Choroid plexus epithelial cell (primary cell): Measurements from ENCODE around the gene TNFSF4.

ENCODE experiments used
- DNase-seq: peaks from one replicate; pipeline ENCODE4 v3.0.0-alpha.2; 2010; ENCODE audit warnings: low read depth
- H3K4me3 ChIP-seq: 2 replicates; pipeline ENCODE4 v1.5.1; 2011; ENCODE audit warnings: low read depth, mild to moderate bottlenecking, control low read depth, low read length, moderate library complexity
- TF ChIP-seq, protein P1 (sequence below): conservative IDR thresholded peaks from 2 replicates; pipeline ENCODE4 v1.5.1; 2011; ENCODE audit warnings: low read depth, mild to moderate bottlenecking, control low read depth, inconsistent platforms, low read length, moderate library complexity

Gene TNFSF4

DNA sequence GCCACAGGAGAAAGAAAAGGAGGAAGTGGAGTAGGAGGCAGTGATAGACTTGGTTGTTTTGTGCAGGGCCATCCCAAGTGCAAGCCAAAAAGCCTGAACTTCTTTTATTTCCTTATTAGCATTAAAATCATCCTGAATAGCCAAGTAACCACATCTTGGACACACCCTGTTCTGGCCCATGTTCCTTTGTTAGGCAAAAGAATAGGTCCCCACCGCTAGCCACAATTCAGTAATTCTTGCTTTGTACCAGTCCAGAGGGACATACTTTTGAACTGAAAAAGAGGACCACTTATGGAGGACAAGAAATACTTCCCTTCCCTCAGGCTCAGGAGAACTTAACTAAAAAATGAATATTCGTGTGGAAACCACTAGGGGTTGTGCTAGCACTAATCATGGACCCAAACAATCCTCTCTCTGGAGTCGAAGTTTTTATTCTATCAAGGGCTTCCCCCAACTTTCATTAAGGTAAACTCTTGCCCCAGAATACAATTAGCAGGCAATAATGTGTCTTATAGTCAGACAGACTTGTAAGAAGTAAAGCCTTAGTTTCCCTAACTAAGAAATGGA is 19.4 kb downstream of the TNFSF4 start:
- TF ChIP-seq, protein P1, sequence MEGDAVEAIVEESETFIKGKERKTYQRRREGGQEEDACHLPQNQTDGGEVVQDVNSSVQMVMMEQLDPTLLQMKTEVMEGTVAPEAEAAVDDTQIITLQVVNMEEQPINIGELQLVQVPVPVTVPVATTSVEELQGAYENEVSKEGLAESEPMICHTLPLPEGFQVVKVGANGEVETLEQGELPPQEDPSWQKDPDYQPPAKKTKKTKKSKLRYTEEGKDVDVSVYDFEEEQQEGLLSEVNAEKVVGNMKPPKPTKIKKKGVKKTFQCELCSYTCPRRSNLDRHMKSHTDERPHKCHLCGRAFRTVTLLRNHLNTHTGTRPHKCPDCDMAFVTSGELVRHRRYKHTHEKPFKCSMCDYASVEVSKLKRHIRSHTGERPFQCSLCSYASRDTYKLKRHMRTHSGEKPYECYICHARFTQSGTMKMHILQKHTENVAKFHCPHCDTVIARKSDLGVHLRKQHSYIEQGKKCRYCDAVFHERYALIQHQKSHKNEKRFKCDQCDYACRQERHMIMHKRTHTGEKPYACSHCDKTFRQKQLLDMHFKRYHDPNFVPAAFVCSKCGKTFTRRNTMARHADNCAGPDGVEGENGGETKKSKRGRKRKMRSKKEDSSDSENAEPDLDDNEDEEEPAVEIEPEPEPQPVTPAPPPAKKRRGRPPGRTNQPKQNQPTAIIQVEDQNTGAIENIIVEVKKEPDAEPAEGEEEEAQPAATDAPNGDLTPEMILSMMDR, result no peak
- H3K4me3 ChIP-seq, result no peak overlapping the region
- no peak for DNase-seq

DNA sequence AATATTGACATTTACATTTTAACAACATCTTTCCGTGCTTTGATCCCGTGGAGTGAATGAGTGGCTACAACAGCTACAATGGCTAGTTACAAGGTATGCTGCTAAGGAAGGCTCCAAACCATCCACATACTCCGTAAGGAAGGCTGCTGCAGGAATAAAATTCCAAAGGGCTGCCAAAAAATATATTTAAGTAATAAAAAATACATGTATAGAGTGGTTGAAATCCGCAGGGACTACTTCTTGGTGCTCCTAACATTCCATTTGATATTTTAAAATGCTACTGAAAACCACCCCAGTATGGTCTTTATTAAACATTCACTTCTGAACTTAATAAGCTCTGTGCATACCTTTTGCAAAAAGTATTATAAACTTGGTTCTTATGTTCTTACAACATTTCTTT is 25.3 kb downstream of the TNFSF4 start:
- no peak for DNase-seq
- TF ChIP-seq, protein P1, result no peak
- H3K4me3 ChIP-seq, result no peak overlapping the region

DNA sequence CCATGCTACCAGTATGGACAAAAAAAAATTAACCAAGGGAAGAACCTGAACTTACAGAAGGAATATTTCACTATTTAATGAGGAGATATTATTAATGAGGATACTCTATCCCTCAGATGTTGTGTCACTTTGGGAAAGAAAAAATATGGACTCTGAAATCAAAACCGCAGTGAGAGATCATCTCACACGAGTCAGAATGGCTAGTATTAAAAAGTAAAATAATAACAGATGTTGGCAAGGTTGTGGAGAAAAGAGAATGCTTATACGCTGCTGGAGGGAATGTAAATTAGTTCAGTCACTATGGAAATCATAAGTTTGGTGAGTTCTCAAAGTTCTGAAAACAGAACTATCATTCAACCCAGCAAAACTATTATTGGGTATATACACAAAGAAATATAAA is 30.9 kb downstream of the TNFSF4 start:
- no peak for DNase-seq
- TF ChIP-seq, protein P1, result no peak
- no peak overlapping the region for H3K4me3 ChIP-seq

DNA sequence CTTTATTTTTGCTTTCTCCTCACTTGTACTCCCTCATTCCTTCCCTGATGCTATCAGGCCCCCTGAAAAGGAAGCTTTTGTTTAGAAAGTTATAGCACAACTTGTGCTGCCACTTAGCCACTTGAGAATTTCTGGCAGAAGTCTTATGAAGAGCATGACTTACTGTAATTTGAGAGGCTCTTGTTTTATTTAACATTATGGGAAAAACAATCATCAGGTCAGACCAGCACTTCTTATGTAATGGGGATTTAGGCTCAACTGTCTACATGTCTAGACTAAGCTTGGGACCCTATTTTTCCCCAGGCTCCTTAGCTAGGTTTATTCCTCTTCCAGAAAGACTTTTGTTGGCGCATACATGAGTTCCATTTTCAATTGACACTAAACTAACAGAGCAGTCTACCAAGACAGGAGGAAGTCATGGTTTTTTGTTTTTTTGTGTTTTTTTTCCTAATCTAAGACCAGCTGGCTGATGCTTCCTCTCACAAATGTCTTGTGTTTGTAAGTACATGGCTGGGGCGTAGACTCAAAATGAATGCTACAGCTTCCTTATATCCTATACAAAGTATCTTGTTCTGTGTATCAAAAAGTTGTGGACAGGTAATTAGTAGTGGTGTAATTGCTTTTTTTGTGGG is 31.5 kb downstream of the TNFSF4 start:
- TF ChIP-seq, protein P1, result no peak
- no peak overlapping the region for H3K4me3 ChIP-seq
- peak; percentile 81 for DNase-seq

DNA sequence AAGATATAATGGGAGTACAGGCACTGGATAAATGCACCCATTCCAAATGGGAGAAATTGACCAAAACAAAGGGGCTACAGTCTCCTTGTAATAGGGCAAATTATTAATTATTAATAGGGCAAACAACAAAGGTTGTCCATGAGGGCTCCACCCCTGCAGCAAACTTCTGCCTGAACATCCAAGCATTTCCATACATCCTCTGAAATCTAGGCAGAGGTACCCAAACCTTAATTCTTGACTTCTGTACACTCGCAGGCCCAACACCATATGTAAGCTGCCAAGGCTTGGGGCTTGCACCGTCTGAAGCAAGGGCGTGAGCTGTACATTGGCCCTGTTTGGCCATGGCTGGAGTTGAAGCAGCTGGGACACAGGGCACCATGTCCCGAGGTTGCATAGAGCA is 33.7 kb downstream of the TNFSF4 start:
- DNase-seq, result no peak
- TF ChIP-seq, protein P1, result no peak
- no peak overlapping the region for H3K4me3 ChIP-seq

DNA sequence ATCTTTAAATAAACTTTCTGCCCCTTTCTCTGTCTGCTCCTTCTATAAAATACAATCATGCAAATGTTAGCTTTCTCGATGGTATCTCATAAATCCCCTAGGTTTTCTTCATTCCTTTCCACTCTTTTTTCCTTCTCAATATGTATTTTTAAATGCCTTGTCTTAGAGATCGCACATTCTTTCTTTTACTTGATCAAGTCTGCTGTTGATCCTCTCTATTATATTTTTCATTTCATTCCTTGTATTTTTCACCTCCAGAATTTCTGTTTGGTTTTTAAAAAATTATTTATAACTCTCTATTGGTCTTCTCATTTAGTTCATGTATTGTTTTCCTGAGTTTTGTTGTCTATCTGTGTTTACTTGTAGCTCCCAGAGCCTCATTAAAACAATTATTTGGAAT is 36.0 kb downstream of the TNFSF4 start:
- H3K4me3 ChIP-seq, result no peak overlapping the region
- no peak for DNase-seq
- TF ChIP-seq, protein P1, result no peak

DNA sequence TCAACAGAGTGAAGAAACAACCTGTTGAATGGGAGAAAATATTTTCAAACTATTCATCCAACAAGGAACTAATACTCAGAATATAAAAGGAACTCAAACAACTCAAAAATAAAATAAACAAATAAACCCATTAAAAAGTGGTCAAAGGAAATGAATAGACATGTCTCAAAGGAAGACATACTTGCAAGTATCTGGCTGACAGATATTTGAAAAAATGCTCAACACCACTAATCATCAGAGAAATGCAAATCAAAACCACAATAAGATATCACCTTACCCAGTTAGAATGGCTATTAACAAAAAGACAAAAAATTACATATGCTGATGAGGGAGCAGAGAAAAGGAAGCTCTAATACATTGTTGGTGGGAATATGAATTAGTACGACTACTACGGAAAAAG is 38.2 kb downstream of the TNFSF4 start:
- TF ChIP-seq, protein P1, result no peak
- no peak for DNase-seq
- no peak overlapping the region for H3K4me3 ChIP-seq
